HUES48 (cell line): Measurements from ENCODE around the gene PDIA2.

ENCODE experiments used
- H3K27ac ChIP-seq: one replicate; pipeline ENCODE4 v1.7.0; 2013; ENCODE audit warnings: low read depth, low read length, inconsistent platforms
- H3K27me3 ChIP-seq: 2 replicates; pipeline ENCODE4 v1.6.1; 2013; ENCODE audit warnings: mild to moderate bottlenecking, low read length; ENCODE audit not compliant: control insufficient read depth, insufficient read depth
- H3K36me3 ChIP-seq: 2 replicates; pipeline ENCODE4 v1.6.1; 2013; ENCODE audit warnings: low read length; ENCODE audit not compliant: control insufficient read depth, insufficient read depth
- H3K4me1 ChIP-seq: 2 replicates; pipeline ENCODE4 v1.6.1; 2013; ENCODE audit warnings: mild to moderate bottlenecking, low read length; ENCODE audit not compliant: control insufficient read depth, insufficient read depth
- H3K4me3 ChIP-seq: 2 replicates; pipeline ENCODE4 v1.5.1; 2013; ENCODE audit warnings: mild to moderate bottlenecking, low read depth, low read length
- H3K9ac ChIP-seq: 2 replicates; pipeline ENCODE4 v1.6.1; 2013; ENCODE audit warnings: mild to moderate bottlenecking, low read depth, low read length, moderate library complexity
- H3K9me3 ChIP-seq: 2 replicates; pipeline ENCODE4 v1.6.1; 2013; ENCODE audit warnings: low read length; ENCODE audit not compliant: control insufficient read depth, insufficient read depth

Gene PDIA2

GRCh38 chr16:307691-308312, 24.8 kb downstream of the PDIA2 start:
- H3K36me3 ChIP-seq = peaks cover 64% of the 10 kb centered on the region
- no peaks in the 10 kb centered on the region for H3K27me3 ChIP-seq
- no peaks in the 10 kb centered on the region for H3K4me1 ChIP-seq
- no peaks in the 10 kb centered on the region for H3K9me3 ChIP-seq
- no peak overlapping the region for H3K27ac ChIP-seq
- H3K9ac ChIP-seq = no peak overlapping the region
- H3K4me3 ChIP-seq = no peak overlapping the region

DNA sequence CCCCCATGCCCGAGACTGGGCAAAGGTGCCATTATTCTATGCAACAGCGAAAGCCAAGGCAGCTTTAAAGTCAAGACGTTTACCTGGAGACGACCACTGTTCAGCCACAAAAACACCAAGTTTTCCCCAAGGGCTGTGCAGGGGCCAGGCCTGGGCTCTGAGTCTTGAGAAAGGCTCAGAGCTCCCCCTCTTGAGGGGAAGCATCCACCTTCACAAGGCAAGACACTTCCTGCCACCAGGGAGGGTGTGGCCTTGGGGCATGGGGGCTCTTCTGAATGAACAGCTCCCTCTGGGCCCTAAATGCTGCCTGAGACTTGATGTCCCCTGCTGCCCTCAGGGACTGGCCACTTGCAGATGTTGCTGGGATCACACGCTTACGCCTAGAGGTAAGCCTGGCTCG, 26.5 kb downstream of the PDIA2 start:
- H3K27me3 ChIP-seq = no peaks in the 10 kb centered on the region
- no peak overlapping the region for H3K27ac ChIP-seq
- H3K9me3 ChIP-seq = no peaks in the 10 kb centered on the region
- H3K4me1 ChIP-seq = no peaks in the 10 kb centered on the region
- peaks cover 67% of the 10 kb centered on the region for H3K36me3 ChIP-seq
- no peak overlapping the region for H3K9ac ChIP-seq
- H3K4me3 ChIP-seq = no peak overlapping the region

DNA sequence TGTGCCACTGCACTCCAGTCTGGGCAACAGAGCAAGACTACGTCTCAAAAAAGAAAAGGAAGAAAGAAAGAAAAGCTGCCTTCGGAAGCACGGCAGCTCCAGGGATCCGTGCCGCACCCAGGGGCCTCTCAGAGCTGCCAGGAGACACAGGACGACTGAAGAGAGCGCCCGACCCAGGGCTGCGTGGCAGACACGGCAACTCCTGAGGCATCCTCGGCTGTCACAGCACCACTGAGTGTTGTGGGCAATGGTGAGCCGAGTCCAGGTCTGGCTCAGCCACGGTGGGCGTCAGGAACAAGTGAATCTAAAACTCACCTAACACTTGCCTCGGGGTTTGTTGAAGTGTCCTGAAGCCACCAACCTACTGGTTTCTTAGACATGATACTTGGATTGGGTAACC, 28.8 kb downstream of the PDIA2 start:
- Histone ChIP-seq H3K36me3 (peaks cover 62% of the 10 kb centered on the region), H3K27ac (no peak overlapping the region), H3K27me3 (no peaks in the 10 kb centered on the region), H3K4me3 (no peak overlapping the region), H3K9ac (no peak overlapping the region), H3K9me3 (no peaks in the 10 kb centered on the region), H3K4me1 (no peaks in the 10 kb centered on the region)

DNA sequence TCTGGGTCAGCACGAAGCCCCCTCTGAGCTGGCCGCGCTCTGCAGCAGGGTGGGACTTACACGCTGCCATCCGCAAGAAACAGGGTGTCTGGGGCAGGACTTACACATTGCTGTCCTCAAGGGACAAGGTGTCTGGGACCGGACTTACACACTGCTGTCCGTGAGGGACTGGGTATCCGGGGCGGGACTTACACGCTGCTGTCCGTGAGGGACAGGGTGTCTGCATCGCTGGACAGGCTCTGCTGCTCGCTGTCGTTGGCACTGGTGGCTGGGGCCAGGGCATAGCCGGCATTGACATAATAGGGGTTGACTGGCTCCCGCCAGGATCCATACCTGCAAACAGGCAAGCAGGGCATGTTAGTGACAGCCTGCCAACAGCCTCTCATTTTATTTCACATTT, 31.4 kb downstream of the PDIA2 start:
- peaks cover 38% of the 10 kb centered on the region for H3K36me3 ChIP-seq

GRCh38 chr16:314795-315299, 31.9 kb downstream of the PDIA2 start:
- Histone ChIP-seq H3K4me3 (no peak overlapping the region), H3K36me3 (peaks cover 33% of the 10 kb centered on the region), H3K27me3 (no peaks in the 10 kb centered on the region), H3K9ac (no peak overlapping the region), H3K27ac (no peak overlapping the region), H3K9me3 (no peaks in the 10 kb centered on the region), H3K4me1 (peaks cover 10% of the 10 kb centered on the region; the same call in 1 of the 2 replicates)

More for the DNA sequence above, 31.4 kb downstream of the PDIA2 start:
- H3K9me3 ChIP-seq = no peaks in the 10 kb centered on the region
- H3K27ac ChIP-seq = no peak overlapping the region
- H3K27me3 ChIP-seq = no peaks in the 10 kb centered on the region
- no peak overlapping the region for H3K4me3 ChIP-seq
- peaks cover 9% of the 10 kb centered on the region; the same call in 1 of the 2 replicates for H3K4me1 ChIP-seq
- no peak overlapping the region for H3K9ac ChIP-seq

GRCh38 chr16:316741-317464, 33.9 kb downstream of the PDIA2 start:
- Histone ChIP-seq H3K27ac (no peak overlapping the region), H3K9me3 (no peaks in the 10 kb centered on the region), H3K36me3 (peaks cover 29% of the 10 kb centered on the region), H3K4me1 (peaks cover 10% of the 10 kb centered on the region; the same call in 1 of the 2 replicates), H3K27me3 (no peaks in the 10 kb centered on the region), H3K4me3 (no peak overlapping the region), H3K9ac (no peak overlapping the region)

DNA sequence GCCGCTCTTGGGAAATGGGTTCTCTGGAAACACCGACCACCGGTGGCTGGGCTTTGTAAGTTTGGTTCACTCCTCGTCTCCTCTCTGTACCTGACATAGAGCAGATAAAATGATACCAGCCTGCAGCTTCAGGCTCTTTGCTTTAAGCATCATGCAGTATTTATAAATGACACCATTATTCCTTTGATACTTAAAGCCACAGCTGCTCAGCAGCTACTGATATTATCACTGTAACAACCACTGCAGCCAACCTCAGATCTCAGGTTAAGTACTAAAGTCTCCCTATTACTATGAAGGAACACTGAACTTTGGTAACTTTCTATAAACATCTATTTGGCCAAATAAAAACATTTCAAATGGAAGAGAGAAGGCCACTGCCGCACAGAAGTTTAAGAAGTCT, 34.6 kb downstream of the PDIA2 start:
- peaks cover 10% of the 10 kb centered on the region; the same call in 1 of the 2 replicates for H3K4me1 ChIP-seq
- H3K9ac ChIP-seq = no peak overlapping the region
- H3K36me3 ChIP-seq = peaks cover 23% of the 10 kb centered on the region
- H3K27ac ChIP-seq = no peak overlapping the region
- H3K27me3 ChIP-seq = no peaks in the 10 kb centered on the region
- no peak overlapping the region for H3K4me3 ChIP-seq
- H3K9me3 ChIP-seq = no peaks in the 10 kb centered on the region

DNA sequence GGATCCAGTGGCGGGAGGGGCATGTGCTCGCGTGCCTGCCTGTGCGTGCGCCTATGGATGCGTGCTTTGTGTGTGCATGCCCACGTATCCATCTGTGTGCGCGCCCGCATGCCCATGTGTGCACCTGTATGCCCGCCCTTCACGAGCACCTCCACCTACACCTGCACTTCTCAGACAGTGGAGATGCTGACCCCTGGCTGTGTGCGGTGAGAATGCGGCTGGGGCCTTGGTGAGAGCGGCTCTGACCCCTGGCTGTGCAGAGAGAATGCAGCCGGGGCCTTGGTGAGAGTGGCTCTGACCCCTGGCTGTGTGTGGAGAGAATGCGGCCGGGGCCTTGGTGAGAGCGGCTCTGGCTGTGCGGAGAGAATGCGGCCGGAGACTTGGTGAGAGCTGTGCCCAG, 35.7 kb downstream of the PDIA2 start:
- H3K27ac ChIP-seq = peak overlapping the region; percentile 38
- no peaks in the 10 kb centered on the region for H3K9me3 ChIP-seq
- no peak overlapping the region for H3K4me3 ChIP-seq
- H3K9ac ChIP-seq = no peak overlapping the region
- H3K27me3 ChIP-seq = no peaks in the 10 kb centered on the region
- peaks cover 14% of the 10 kb centered on the region for H3K36me3 ChIP-seq
- H3K4me1 ChIP-seq = peaks cover 10% of the 10 kb centered on the region; the same call in 1 of the 2 replicates

GRCh38 chr16:320206-320605, 37.2 kb downstream of the PDIA2 start:
- Histone ChIP-seq H3K4me1 (peaks cover 18% of the 10 kb centered on the region; the same call in 1 of the 2 replicates), H3K9ac (no peak overlapping the region), H3K27me3 (no peaks in the 10 kb centered on the region), H3K4me3 (no peak overlapping the region), H3K27ac (no peak overlapping the region), H3K36me3 (no peaks in the 10 kb centered on the region), H3K9me3 (no peaks in the 10 kb centered on the region)

- H3K9me3 ChIP-seq = no peaks in the 10 kb centered on the region
- no peaks in the 10 kb centered on the region for H3K36me3 ChIP-seq
- no peak overlapping the region for H3K27ac ChIP-seq
- H3K4me3 ChIP-seq = no peak overlapping the region
- H3K27me3 ChIP-seq = no peaks in the 10 kb centered on the region
- no peak overlapping the region for H3K9ac ChIP-seq
- H3K4me1 ChIP-seq = peaks cover 25% of the 10 kb centered on the region; the same call in 1 of the 2 replicates
Observed at GRCh38 chr16:321532-321931, 38.6 kb downstream of the PDIA2 start.

- Histone ChIP-seq H3K9me3 (no peaks in the 10 kb centered on the region), H3K27me3 (no peaks in the 10 kb centered on the region), H3K9ac (no peak overlapping the region), H3K27ac (no peak overlapping the region), H3K4me1 (peaks cover 25% of the 10 kb centered on the region; the same call in 1 of the 2 replicates), H3K36me3 (no peaks in the 10 kb centered on the region), H3K4me3 (no peak overlapping the region)
Observed at GRCh38 chr16:322476-323143, 39.6 kb downstream of the PDIA2 start.
